Activated gamma-delta T cell treated with anti-CD3 and anti-CD28 coated beads, Interleukin-2, amount 50 U/mL, for 16 hours (primary cell): ENCODE measurements around the gene GCN1.
"Not testable (repeated sequence)": the region's sequence is repeated elsewhere in the genome, so short reads cannot be mapped to it uniquely, and the experiment has no call there.

Experiments
- DNase-seq: peaks from one replicate; pipeline ENCODE4 v3.0.0-alpha.2; 2020; ENCODE audit warnings: low read depth

Gene GCN1

GRCh38 chr12:120194534-120195395 is at the start of gene GCN1:
Gene GCN1 (minus strand): TSS chr12:120194715. CDS start chr12:120194697, 18 bp downstream.
- DNase-seq = peak; percentile 86

- no peak for DNase-seq
These were observed 48.6 kb upstream of the GCN1 start for GRCh38 chr12:120242971-120243699.

GRCh38 chr12:120242275-120242799 is 47.8 kb upstream of the GCN1 start:
- DNase-seq = no peak

- DNase-seq = no peak
These were observed 47.2 kb upstream of the GCN1 start for GRCh38 chr12:120241561-120242274.

GRCh38 chr12:120240495-120240833 is 45.9 kb upstream of the GCN1 start:
- DNase-seq = no peak

GRCh38 chr12:120239776-120240494 is 45.4 kb upstream of the GCN1 start:
- DNase-seq = no peak

GRCh38 chr12:120238839-120239445 is 44.4 kb upstream of the GCN1 start:
- DNase-seq = no peak

GRCh38 chr12:120238217-120238616 is 43.7 kb upstream of the GCN1 start:
- DNase-seq = no peak

GRCh38 chr12:120237360-120238171 is 43.1 kb upstream of the GCN1 start:
- no peak for DNase-seq

- not testable (repeated sequence) for DNase-seq
These were observed 42.3 kb upstream of the GCN1 start for GRCh38 chr12:120236809-120237208.

GRCh38 chr12:120235369-120236323 is 41.1 kb upstream of the GCN1 start:
- DNase-seq = no peak

- DNase-seq = no peak
These were observed 40.3 kb upstream of the GCN1 start for GRCh38 chr12:120234643-120235368.

- peak; percentile 70 for DNase-seq
These were observed 36.9 kb upstream of the GCN1 start for GRCh38 chr12:120231316-120232011.

- no peak for DNase-seq
These were observed 36.4 kb upstream of the GCN1 start for GRCh38 chr12:120230974-120231315.

GRCh38 chr12:120230326-120230973 is 35.9 kb upstream of the GCN1 start:
- DNase-seq = no peak

GRCh38 chr12:120229487-120230325 is 35.2 kb upstream of the GCN1 start:
- no peak for DNase-seq

GRCh38 chr12:120229071-120229486 is 34.6 kb upstream of the GCN1 start:
- DNase-seq = no peak
